Measurements from ENCODE around the gene HMG20B.

DNA sequence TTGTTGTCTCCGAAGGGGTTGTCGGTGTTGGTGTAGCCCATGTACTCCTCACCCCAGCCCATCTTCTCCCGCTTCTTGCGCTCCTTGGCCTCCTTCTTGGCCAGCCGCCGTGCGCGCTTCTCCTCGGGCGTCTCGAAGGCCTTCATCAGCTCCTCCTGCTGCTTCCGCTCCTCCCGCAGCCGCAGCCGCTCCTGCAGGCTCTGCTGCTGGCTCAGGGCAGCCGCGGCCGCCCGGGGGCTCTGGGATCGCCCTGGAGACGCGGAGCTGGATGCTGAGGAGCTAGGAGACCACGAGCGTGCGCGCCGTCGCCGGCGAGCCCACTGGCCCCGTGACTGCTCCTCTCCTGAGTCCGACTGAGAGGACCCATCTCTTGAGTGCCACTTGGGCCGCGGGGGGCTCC lies 51.0 kb downstream of the HMG20B start:
- TF ChIP-seq, protein P1, sequence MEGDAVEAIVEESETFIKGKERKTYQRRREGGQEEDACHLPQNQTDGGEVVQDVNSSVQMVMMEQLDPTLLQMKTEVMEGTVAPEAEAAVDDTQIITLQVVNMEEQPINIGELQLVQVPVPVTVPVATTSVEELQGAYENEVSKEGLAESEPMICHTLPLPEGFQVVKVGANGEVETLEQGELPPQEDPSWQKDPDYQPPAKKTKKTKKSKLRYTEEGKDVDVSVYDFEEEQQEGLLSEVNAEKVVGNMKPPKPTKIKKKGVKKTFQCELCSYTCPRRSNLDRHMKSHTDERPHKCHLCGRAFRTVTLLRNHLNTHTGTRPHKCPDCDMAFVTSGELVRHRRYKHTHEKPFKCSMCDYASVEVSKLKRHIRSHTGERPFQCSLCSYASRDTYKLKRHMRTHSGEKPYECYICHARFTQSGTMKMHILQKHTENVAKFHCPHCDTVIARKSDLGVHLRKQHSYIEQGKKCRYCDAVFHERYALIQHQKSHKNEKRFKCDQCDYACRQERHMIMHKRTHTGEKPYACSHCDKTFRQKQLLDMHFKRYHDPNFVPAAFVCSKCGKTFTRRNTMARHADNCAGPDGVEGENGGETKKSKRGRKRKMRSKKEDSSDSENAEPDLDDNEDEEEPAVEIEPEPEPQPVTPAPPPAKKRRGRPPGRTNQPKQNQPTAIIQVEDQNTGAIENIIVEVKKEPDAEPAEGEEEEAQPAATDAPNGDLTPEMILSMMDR (conservative IDR thresholded peaks at IDR 0.05): no peak
- no peak for TF ChIP-seq EZH2 (IDR thresholded peaks at IDR 0.05; ENCODE audit: low read depth)

Measured in PC-9 (cell line).